Natural killer cell (primary cell): ENCODE data around the gene TMEM150C. TPM values are rescaled to one million over a fixed set of nuclear protein-coding genes. Genes with fewer than 3 reads are reported as not detected.

Source experiments
- ATAC-seq, 3 donors: fragments of 150-1000 bp in 2 of 3; fragments of 200-7000 bp in 1 of 3; cut with Tn5 transposase; 1 replicate in 1 of 3; 2 replicates in 2 of 3; pipeline ENCODE4 v1.10.0; 2021; ENCODE audit warnings: mild to moderate bottlenecking in 2 of 3, moderate library complexity in 2 of 3
- DNase-seq, 2 donors: peaks; one replicate each; pipeline versions ENCODE4 v3.0.0 to v3.0.0-alpha.2; 2013 to 2021; ENCODE audit warnings: mixed read lengths in 1 of 2
- H3K27ac ChIP-seq: one replicate; pipeline ENCODE4 v1.5.1; 2013; ENCODE audit warnings: mild to moderate bottlenecking, low read length
- H3K27me3 ChIP-seq: one replicate; pipeline ENCODE4 v1.6.1; 2013; ENCODE audit warnings: low read length; ENCODE audit not compliant: control insufficient read depth, insufficient read depth
- H3K36me3 ChIP-seq: one replicate; pipeline ENCODE4 v1.6.1; 2013; ENCODE audit warnings: low read length; ENCODE audit not compliant: control insufficient read depth, insufficient read depth
- H3K4me1 ChIP-seq: one replicate; pipeline ENCODE4 v1.6.1; 2013; ENCODE audit warnings: low read length; ENCODE audit not compliant: control insufficient read depth, insufficient read depth
- H3K4me3 ChIP-seq: one replicate; pipeline ENCODE4 v1.5.1; 2013; ENCODE audit warnings: low read length
- H3K9me3 ChIP-seq: one replicate; pipeline ENCODE4 v1.6.1; 2013; ENCODE audit warnings: low read length; ENCODE audit not compliant: control insufficient read depth, insufficient read depth
- H3K27ac Mint-ChIP-seq, 2 donors: one replicate each; pipeline ENCODE4 v1.8.0; 2022; ENCODE audit warnings: mild to moderate bottlenecking in 2 of 2, mixed read lengths in 2 of 2, moderate library complexity in 1 of 2
- H3K27me3 Mint-ChIP-seq, 2 donors: one replicate each; pipeline ENCODE4 v1.8.0; 2022; ENCODE audit warnings: low read depth in 2 of 2, mixed read lengths in 2 of 2
- H3K36me3 Mint-ChIP-seq: one replicate; pipeline ENCODE4 v1.8.0; 2022; ENCODE audit warnings: mixed read lengths
- H3K4me1 Mint-ChIP-seq, 2 donors: one replicate each; pipeline ENCODE4 v1.8.0; 2022; ENCODE audit warnings: mixed read lengths in 2 of 2
- H3K4me3 Mint-ChIP-seq: one replicate; pipeline ENCODE4 v1.8.0; 2022; ENCODE audit warnings: mild to moderate bottlenecking, moderate library complexity, mixed read lengths
- H3K9me3 Mint-ChIP-seq, 2 donors: one replicate each; pipeline ENCODE4 v1.8.0; 2022; ENCODE audit warnings: mixed read lengths in 2 of 2
- WGBS: methylation state at CpG from one replicate; pipeline ENCODE4 v1.1.7; 2013; ENCODE audit warnings: missing lambda C conversion rate; ENCODE audit not compliant: insufficient coverage; 5-methylcytosine and 5-hydroxymethylcytosine counted together
- intact Hi-C: fragments of 100-400 bp; cut with micrococcal nuclease; formaldehyde crosslinking; loops from one replicate; pipeline ENCODE4 v1.14.2; 2022
- total RNA-seq, 4 donors: library from RNA; stranded (reverse); fragments of 120-200 nt in 1 of 4; gene quantifications; one replicate each; pipeline versions ENCODE4 v1.2.3 to v1.2.4, GENCODE V29; 2013 to 2022
- TF ChIP-seq, protein P1 (sequence below): fragments of 200-600 bp; IDR thresholded peaks from one replicate; pipeline ENCODE4 v1.8.0; 2022; ENCODE audit warnings: antibody characterized with exemption

The TMEM150C gene
- total RNA-seq, 3 donors from 2014 or later (not counting 1 experiment from before 2014, with no cell fraction given): not detected

DNA sequence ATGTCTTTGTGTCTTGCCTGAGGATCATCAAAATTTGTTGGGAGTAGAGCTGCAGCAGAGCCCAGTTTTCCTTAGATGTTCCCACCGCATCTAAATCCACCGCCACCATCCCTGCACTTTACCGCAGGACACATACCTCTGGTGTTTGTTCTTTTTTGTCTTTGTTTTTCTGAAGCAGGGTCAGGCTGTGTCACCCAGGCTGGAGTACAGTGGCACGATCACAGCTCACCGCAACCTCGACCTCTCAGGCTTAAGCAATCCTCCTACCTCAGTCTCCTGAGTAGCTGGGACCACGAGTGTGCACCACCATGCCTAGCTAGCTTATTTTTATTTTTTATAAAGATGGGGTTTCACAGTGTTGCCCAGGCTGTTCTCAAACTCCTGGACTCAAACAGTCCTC is 126.8 kb downstream of the TMEM150C start:
- Histone ChIP-seq H3K27ac (no peak overlapping the region), H3K4me3 (no peak overlapping the region), H3K9me3 (no peaks in the 10 kb centered on the region), H3K27me3 (no peaks in the 10 kb centered on the region), H3K4me1 (peaks cover 11% of the 10 kb centered on the region), H3K36me3 (peaks cover 2% of the 10 kb centered on the region)
- Mint-ChIP-seq H3K9me3 (no peaks in the 10 kb centered on the region), H3K4me3 (no peak overlapping the region), H3K27me3 (no peaks in the 10 kb centered on the region), H3K4me1 (peaks cover 37 to 46% of the 10 kb centered on the region in 2 donors), H3K36me3 (no peaks in the 10 kb centered on the region), H3K27ac (no peak overlapping the region)
- TF ChIP-seq, protein P1, sequence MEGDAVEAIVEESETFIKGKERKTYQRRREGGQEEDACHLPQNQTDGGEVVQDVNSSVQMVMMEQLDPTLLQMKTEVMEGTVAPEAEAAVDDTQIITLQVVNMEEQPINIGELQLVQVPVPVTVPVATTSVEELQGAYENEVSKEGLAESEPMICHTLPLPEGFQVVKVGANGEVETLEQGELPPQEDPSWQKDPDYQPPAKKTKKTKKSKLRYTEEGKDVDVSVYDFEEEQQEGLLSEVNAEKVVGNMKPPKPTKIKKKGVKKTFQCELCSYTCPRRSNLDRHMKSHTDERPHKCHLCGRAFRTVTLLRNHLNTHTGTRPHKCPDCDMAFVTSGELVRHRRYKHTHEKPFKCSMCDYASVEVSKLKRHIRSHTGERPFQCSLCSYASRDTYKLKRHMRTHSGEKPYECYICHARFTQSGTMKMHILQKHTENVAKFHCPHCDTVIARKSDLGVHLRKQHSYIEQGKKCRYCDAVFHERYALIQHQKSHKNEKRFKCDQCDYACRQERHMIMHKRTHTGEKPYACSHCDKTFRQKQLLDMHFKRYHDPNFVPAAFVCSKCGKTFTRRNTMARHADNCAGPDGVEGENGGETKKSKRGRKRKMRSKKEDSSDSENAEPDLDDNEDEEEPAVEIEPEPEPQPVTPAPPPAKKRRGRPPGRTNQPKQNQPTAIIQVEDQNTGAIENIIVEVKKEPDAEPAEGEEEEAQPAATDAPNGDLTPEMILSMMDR: no peak
- intact Hi-C loops: no loop called here
- ATAC-seq (no peak), DNase-seq (no peak)
- WGBS: 96% methylated on average over 7 of the region's 7 CpGs

DNA sequence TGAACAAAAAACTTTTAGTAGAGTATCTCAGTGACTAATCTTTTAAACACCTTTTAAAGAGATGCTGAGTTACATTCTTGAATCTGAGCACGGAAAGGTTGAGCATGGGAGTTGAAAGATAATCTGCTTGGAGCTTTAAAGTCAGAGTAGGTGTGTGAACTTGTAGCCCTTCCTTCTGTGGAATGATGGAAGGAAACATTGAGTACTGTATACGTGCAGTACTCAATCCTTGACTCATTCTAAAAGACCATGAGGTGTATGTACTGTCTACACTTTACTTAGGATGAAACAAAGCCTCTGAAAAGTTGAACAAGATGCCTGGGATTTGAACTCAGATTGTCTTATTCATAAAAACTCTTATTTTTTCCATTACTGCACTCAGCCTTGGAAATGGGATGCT is 128.0 kb downstream of the TMEM150C start:
- no peak for ATAC-seq

More for the DNA sequence above, 128.0 kb downstream of the TMEM150C start:
- H3K4me3 Mint-ChIP-seq: no peak overlapping the region
- Histone ChIP-seq H3K4me3 (no peak overlapping the region), H3K9me3 (no peaks in the 10 kb centered on the region), H3K27me3 (no peaks in the 10 kb centered on the region), H3K27ac (no peak overlapping the region), H3K4me1 (peaks cover 11% of the 10 kb centered on the region), H3K36me3 (peaks cover 2% of the 10 kb centered on the region)
- intact Hi-C loops: no loop called here
- no peaks in the 10 kb centered on the region for H3K27me3 Mint-ChIP-seq
- 86% methylated on average over 1 of the region's 2 CpGs for WGBS
- TF ChIP-seq, protein P1: no peak
- peaks cover 7% of the 10 kb centered on the region for H3K36me3 Mint-ChIP-seq
- DNase-seq: no peak
- no peaks in the 10 kb centered on the region for H3K9me3 Mint-ChIP-seq
- no peak overlapping the region for H3K27ac Mint-ChIP-seq
- peaks cover 36 to 44% of the 10 kb centered on the region in 2 donors for H3K4me1 Mint-ChIP-seq

Other genes with a start within 250 kb of the TMEM150C start
- 100 to 1,000 TPM; 225 to 285 (median 270) TPM for gene HNRNPD, start 188.0 kb downstream of the TMEM150C start, total RNA-seq
- gene HNRNPDL, start 131.5 kb downstream of the TMEM150C start, total RNA-seq: 100 to 1,000 TPM; 328 to 423 (median 371) TPM
- gene ENOPH1, start 131.4 kb downstream of the TMEM150C start, total RNA-seq: 10 to 100 TPM; 21.0 to 26.1 (median 25.0) TPM
- gene SCD5, start 236.8 kb upstream of the TMEM150C start, total RNA-seq: 10 to 100 TPM in 1 of 3 donors, 1 to 10 TPM in 2; 8.9 to 11.6 (median 9.0) TPM